NCI-H1417 treated with DMSO at 0.1 percent for 48 hours (cell line): ENCODE data around the gene MAP6.

Experiments used
- DNase-seq: peaks from one replicate; lab custom pipeline; 2025; lab: John Stamatoyannopoulos, UW

The MAP6 gene

GRCh38 chr11:75567971-75568370, 100.9 kb downstream of the MAP6 start:
- no peak for DNase-seq

DNA sequence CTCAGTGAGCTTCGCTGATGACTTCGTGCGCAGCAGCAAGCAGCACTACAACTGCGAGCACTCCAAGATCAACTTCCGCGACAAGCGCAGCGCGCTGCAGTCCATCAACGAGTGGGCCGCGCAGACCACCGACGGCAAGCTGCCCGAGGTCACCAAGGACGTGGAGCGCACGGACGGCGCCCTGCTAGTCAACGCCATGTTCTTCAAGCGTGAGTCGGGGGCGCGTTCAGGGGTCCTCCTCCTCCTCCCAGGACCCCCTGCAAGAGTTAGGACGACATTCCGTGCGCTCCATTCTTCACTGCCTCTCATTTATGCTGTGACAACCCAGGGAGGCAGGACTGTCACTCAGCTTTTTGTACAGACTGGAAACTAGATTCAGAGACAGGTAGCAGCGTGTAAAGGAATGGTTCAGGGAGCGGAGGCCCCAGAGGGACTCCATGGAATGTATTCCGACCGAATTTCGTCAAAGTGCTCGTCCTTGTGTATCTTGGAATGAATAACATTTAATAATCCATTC, 102.0 kb downstream of the MAP6 start:
- no peak for DNase-seq

DNA sequence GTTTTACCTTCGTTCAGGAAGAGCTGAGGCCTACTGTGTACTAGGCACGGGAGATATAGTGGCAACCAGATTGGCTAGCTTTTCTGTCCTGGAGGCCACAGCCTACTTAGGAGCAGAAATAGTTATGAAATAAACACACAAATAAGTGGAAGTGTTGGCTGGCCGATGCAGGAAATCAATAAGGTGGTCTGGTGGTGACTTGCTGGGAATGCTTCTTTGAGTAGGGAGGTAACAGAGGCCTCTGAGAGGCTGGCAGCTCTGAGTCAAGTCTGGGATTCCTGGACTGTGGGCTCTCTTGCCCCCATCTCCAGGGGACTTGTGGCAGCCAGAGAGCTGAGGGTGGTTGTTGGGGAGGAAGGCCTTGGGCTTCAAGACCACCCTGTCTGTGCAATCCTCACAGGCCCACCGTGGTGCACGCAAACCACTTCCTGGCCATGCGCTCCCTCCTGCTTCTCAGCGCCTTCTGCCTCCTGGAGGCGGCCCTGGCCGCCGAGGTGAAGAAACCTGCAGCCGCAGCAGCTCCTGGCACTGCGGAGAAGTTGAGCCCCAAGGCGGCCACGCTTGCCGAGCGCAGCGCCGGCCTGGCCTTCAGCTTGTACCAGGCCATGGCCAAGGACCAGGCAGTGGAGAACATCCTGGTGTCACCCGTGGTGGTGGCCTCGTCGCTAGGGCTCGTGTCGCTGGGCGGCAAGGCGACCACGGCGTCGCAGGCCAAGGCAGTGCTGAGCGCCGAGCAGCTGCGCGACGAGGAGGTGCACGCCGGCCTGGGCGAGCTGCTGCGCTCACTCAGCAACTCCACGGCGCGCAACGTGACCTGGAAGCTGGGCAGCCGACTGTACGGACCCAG, 102.7 kb downstream of the MAP6 start:
- DNase-seq = no peak

DNA sequence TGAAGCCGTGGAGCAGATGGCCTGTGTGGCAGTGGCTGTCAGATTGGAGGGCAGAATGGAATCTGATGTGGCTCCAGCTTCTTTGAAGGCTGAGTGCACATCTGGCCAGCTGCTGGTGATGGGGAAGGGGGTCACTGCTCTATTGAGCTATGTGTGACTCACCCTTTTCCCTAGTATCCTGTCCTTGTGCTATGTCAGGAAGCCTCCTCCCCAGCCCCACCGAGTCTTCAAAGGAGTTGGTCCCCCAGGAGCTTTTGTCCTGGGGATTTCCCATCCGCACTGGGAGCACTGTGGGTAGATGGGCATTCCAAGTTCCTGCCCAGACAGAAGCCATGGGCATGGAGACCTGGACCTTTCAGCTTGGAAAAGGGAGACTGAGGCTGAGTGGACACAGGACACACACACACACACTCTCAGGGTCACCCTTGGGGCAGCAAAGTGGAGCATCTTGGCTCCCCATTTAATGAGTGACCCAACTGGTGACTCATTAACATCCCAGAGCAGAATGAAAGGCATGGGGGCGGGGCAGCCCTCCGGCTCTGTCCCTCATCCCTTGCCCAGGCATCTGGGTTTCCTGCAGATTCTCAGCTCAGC, 103.5 kb downstream of the MAP6 start:
- no peak for DNase-seq

DNA sequence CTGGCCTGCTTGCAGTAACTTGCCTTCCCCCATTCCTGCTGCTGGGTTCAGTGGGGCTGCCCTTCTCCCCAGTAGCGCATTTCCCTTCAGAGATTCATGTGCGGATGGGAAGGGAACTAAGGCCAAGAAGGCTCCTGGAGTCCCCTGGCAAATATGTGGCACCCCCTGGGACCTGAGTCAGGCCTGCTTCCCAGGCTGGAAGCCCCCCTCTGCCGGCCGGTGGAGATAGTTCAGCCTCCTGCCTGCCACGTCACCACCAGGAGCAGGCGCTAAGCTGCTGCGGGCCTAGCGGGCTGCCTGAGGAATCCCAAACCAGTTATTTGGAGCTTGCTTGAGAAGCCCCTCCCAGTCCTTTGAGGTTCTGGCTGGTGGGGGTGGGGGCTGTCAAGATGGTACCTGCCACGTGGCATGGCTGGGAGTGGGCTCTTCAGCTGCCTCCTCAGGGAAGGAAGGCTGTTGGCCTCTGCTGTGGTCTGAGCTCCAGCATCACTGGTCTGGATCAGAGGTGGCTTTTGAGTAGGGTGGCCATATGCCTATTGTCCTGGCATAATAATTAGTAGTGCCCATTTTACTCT, 104.8 kb downstream of the MAP6 start:
- DNase-seq = no peak

GRCh38 chr11:75563501-75563977, 105.3 kb downstream of the MAP6 start:
- no peak for DNase-seq

- DNase-seq = no peak
Measured at GRCh38 chr11:75562836-75563484, 105.9 kb downstream of the MAP6 start.

DNA sequence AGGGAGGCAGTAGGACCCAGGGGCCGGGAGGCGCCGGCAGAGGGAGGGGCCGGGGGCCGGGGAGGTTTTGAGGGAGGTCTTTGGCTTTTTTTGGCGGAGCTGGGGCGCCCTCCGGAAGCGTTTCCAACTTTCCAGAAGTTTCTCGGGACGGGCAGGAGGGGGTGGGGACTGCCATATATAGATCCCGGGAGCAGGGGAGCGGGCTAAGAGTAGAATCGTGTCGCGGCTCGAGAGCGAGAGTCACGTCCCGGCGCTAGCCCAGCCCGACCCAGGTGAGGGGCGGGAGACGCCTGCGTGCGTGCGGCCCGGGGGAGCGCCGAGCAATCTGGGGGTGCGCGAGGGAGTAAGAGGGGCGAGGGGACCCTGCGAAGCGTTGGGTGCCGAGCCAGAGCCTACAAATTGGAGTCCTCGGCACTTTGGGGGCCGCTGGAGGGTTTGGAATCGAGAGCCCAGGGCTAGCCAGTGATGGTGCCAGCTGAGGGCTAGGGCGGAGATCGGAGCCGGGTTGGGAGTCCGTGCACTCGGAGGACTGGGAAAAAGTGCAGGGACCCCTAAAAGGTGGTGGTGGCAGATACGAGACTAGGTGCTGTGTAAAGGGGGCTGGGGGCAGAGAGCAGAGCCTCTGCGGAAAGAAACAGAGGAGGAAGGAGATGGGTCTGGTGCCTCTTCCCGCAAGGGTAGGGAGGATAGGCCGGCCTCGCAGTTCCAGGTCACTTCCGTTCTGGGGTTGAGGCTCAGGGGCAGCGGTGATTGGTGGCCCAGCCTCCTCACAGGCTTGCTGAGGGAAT, 106.6 kb downstream of the MAP6 start, which contains the start of gene SERPINH1:
Gene SERPINH1 (plus strand): TSS at position 206 of the 788 bp plus-strand sequence. CDS start 4,097 bp downstream, outside the sequence.
- DNase-seq = peak; percentile 39

GRCh38 chr11:75561426-75562047, 107.3 kb downstream of the MAP6 start:
- DNase-seq = no peak

DNA sequence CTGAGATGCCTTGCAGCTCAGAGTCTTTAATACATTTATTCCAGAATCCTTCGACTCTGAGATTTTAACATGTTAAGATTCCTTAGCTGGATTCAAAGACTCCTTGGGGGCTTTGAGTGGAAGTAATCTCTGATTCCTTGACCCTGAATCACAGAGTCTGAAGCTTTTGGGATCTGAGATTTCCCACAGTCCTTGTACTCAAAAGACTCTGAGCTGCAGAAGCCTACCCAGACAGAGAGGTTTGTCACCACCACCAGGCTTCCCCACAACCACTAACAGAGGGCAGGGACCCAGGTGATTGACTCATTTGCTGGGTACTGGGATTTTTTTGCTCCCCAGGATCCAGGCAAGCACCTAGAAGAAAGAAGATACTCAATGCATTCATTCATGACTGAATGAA, 108.2 kb downstream of the MAP6 start:
- no peak for DNase-seq

GRCh38 chr11:75558939-75559843, 109.6 kb downstream of the MAP6 start:
- no peak for DNase-seq

DNA sequence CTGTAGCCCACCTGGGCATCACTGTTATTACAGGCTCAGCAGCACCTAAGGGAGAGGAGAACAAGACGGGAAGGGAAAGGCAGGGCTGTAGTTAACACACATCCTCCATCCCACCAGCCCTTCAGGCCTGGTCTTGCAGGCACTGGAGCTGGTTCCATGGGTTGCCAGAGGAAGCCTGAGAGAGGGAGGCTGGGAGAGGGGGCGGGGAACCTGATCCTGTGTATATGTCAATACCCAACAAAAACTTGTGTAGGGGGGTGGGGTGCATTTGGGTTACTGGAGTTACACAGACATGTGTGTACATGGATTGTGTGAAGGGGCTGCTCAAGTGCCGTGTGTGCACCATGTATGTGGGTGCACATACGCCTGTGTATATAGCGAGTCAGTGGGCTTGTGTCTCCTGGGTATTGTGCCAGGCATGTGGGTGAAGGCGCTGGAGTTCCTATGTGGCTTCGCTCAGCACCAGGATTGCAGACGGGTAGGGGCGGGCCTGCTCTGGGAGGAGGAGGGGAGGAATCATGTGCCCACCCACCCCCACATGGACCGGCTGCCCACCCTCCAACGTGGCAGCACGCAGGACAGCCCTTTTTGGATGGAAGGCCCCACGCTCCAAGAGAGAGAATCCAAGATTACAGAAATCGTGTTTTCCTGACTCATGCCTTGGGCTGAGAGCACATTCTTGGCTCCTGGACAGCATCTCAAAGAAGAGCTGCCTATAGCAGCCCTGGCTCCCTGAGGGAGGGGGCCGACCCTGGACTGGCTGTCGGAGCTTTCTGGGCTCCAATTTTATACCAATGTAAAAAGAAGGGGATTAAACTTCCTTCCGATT, 111.0 kb downstream of the MAP6 start:
- no peak for DNase-seq

- no peak for DNase-seq
Measured at GRCh38 chr11:75556275-75556674, 112.6 kb downstream of the MAP6 start.

GRCh38 chr11:75555079-75555811, 113.6 kb downstream of the MAP6 start:
- DNase-seq = no peak

DNA sequence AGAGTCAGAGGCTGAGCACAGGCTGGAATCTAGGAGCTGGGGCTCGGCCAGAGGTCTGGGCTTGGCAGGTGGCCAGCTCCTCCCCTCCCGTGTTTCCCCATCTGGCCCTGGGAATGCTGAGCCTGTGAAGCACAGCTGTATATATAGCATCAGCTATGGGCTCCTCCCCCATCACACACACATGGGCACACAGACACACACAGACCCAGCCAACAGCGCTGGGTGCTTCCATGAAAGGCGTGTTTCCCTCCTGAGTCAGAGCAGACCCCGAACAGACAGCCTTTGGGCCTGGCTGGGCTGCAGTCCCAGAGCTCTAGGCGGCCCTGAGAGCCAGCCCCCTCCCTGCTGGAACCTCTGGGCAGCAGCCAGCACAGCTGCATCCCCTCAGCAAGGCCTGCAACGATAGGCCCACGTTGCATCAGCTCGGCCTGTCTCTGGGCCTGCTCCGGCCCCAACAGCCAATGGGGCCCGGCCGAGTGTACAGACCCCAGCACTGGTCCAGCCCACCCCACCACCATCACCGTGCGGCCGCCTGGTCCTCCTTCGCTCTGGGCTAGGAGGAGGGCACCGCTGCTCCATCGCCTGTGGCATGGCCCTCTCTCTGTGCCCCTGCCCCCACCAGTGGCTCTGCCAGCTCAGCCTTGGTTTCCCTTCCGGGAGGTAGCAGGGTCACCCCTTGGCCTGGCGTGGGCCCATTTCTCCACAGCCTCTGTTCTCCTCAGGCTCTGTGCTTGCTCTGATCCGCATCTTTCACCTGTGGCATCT, 114.4 kb downstream of the MAP6 start:
- no peak for DNase-seq

- DNase-seq = no peak
Measured at GRCh38 chr11:75553889-75554257, 115.0 kb downstream of the MAP6 start.

- DNase-seq = no peak
Measured at GRCh38 chr11:75553182-75553581, 115.7 kb downstream of the MAP6 start.
